Activated CD4-positive, alpha-beta T cell treated with anti-CD3 and anti-CD28 coated beads for 24 hours (primary cell): ENCODE data around the gene LYRM1.
"Not testable (repeated sequence)": the region's sequence is repeated elsewhere in the genome, so short reads cannot be mapped to it uniquely, and the experiment has no call there.

Experiments used
- DNase-seq, 2 donors: peaks; one replicate each; pipeline ENCODE4 v3.0.0-alpha.2; 2020; ENCODE audit warnings: low read depth in 2 of 2

Gene LYRM1

GRCh38 chr16:20901436-20902112 lies 1.0 kb downstream of the LYRM1 start:
- DNase-seq: no peak

GRCh38 chr16:20902426-20902825 lies 1.9 kb downstream of the LYRM1 start:
- no peak for DNase-seq

GRCh38 chr16:20903116-20903898 lies 2.7 kb downstream of the LYRM1 start:
- DNase-seq: no peak

GRCh38 chr16:20903899-20904506 lies 3.4 kb downstream of the LYRM1 start:
- no peak for DNase-seq

- DNase-seq: peak in 1 of 2 donors; percentile 15
Observed at GRCh38 chr16:20904507-20905081, 4.0 kb downstream of the LYRM1 start.

GRCh38 chr16:20905576-20905975 lies 5.0 kb downstream of the LYRM1 start:
- no peak for DNase-seq

- DNase-seq: no peak
Observed at GRCh38 chr16:20906341-20907255, 6.0 kb downstream of the LYRM1 start.

- no peak for DNase-seq
Observed at GRCh38 chr16:20910781-20911321, 10.3 kb downstream of the LYRM1 start.

- DNase-seq: no peak
Observed at GRCh38 chr16:20911361-20911760, 10.8 kb downstream of the LYRM1 start.

- DNase-seq: no peak
Observed at GRCh38 chr16:20916289-20916688, 15.7 kb downstream of the LYRM1 start.

GRCh38 chr16:20916942-20917341 lies 16.4 kb downstream of the LYRM1 start:
- DNase-seq: no peak

GRCh38 chr16:20918486-20919239 lies 18.1 kb downstream of the LYRM1 start:
- DNase-seq: no peak

- no peak for DNase-seq
Observed at GRCh38 chr16:20920091-20920490, 19.5 kb downstream of the LYRM1 start.

- no peak for DNase-seq
Observed at GRCh38 chr16:20920799-20921198, 20.2 kb downstream of the LYRM1 start.

GRCh38 chr16:20923876-20924275 lies 23.3 kb downstream of the LYRM1 start:
- DNase-seq: no peak

- no peak for DNase-seq
Observed at GRCh38 chr16:20925751-20926150, 25.2 kb downstream of the LYRM1 start.

GRCh38 chr16:20928774-20929411 lies 28.3 kb downstream of the LYRM1 start:
- DNase-seq: no peak

- DNase-seq: not testable (repeated sequence)
Observed at GRCh38 chr16:20929676-20930364, 29.2 kb downstream of the LYRM1 start.

GRCh38 chr16:20930365-20930690 lies 29.8 kb downstream of the LYRM1 start:
- no peak for DNase-seq
